GM19240 (cell line): ENCODE results near the gene PLXNA2.

Source experiments
- DNase-seq: peaks from one replicate; pipeline ENCODE4 v3.0.0; 2011; ENCODE audit warnings: low spot score; ENCODE audit not compliant: insufficient read length

Gene PLXNA2

GRCh38 chr1:208207388-208208131 lies 36.6 kb downstream of the PLXNA2 start:
- no peak for DNase-seq

GRCh38 chr1:208206092-208206698 lies 38.0 kb downstream of the PLXNA2 start:
- no peak for DNase-seq

GRCh38 chr1:208205216-208206013 lies 38.8 kb downstream of the PLXNA2 start:
- no peak for DNase-seq

GRCh38 chr1:208204779-208205178 lies 39.4 kb downstream of the PLXNA2 start:
- no peak for DNase-seq

- DNase-seq: no peak
Measured at GRCh38 chr1:208203848-208204609, 40.2 kb downstream of the PLXNA2 start.

- DNase-seq: no peak
Measured at GRCh38 chr1:208203127-208203847, 40.9 kb downstream of the PLXNA2 start.

- no peak for DNase-seq
Measured at GRCh38 chr1:208202333-208202995, 41.7 kb downstream of the PLXNA2 start.

- DNase-seq: no peak
Measured at GRCh38 chr1:208201229-208201628, 43.0 kb downstream of the PLXNA2 start.

- DNase-seq: no peak
Measured at GRCh38 chr1:208200116-208200515, 44.1 kb downstream of the PLXNA2 start.

GRCh38 chr1:208198236-208198635 lies 45.9 kb downstream of the PLXNA2 start:
- DNase-seq: no peak

- DNase-seq: no peak
Measured at GRCh38 chr1:208194944-208195343, 49.2 kb downstream of the PLXNA2 start.

GRCh38 chr1:208192995-208193394 lies 51.2 kb downstream of the PLXNA2 start:
- DNase-seq: no peak

GRCh38 chr1:208190784-208191183 lies 53.4 kb downstream of the PLXNA2 start:
- DNase-seq: no peak

- no peak for DNase-seq
Measured at GRCh38 chr1:208189716-208190115, 54.5 kb downstream of the PLXNA2 start.

GRCh38 chr1:208189183-208189582 lies 55.0 kb downstream of the PLXNA2 start:
- DNase-seq: peak; percentile 47

GRCh38 chr1:208188607-208189006 lies 55.6 kb downstream of the PLXNA2 start:
- DNase-seq: no peak

- peak; percentile 31 for DNase-seq
Measured at GRCh38 chr1:208187499-208188041, 56.6 kb downstream of the PLXNA2 start.

- DNase-seq: no peak
Measured at GRCh38 chr1:208185801-208186231, 58.4 kb downstream of the PLXNA2 start.

GRCh38 chr1:208184966-208185654 lies 59.1 kb downstream of the PLXNA2 start:
- DNase-seq: no peak
